ENCODE measurements around the gene ZNF394. TPM values are rescaled to one million over a fixed set of nuclear protein-coding genes. Genes with fewer than 3 reads are reported as not detected.

ZNF394 gene
- total and polyA plus RNA-seq, 2 experiments from 2014 or later = 21.9 to 32.0 TPM

GRCh38 chr7:99456288-99456687 is 43.8 kb downstream of the ZNF394 start:
- peaks cover 3% of the 10 kb centered on the region for H3K4me1 ChIP-seq (ENCODE audit: low read depth)
- DNase-seq (ENCODE audit: low read depth in 1 of 2, low spot score in 1 of 2) = no peak
- H3K9me3 ChIP-seq (ENCODE audit: low read depth) = no peaks in the 10 kb centered on the region
- TF ChIP-seq CTCF (IDR thresholded peaks at IDR 0.05; ENCODE audit: low read depth, low read length) = no peak
- H3K36me3 ChIP-seq = peaks cover 37% of the 10 kb centered on the region
- H3K4me3 ChIP-seq = no peak overlapping the region
- peak overlapping the region; percentile 34 for H3K27ac ChIP-seq
- H3K27me3 ChIP-seq = no peaks in the 10 kb centered on the region

GRCh38 chr7:99455874-99456273 is 44.2 kb downstream of the ZNF394 start:
- Histone ChIP-seq H3K36me3 (peaks cover 41% of the 10 kb centered on the region), H3K27me3 (no peaks in the 10 kb centered on the region), H3K4me1 (ENCODE audit: low read depth) (peaks cover under 1% of the 10 kb centered on the region), H3K27ac (peak overlapping the region; percentile 34), H3K9me3 (ENCODE audit: low read depth) (no peaks in the 10 kb centered on the region), H3K4me3 (no peak overlapping the region)
- DNase-seq (ENCODE audit: low read depth in 1 of 2, low spot score in 1 of 2) = no peak
- TF ChIP-seq CTCF (IDR thresholded peaks at IDR 0.05; ENCODE audit: low read depth, low read length) = no peak

GRCh38 chr7:99453105-99453504 is 47.0 kb downstream of the ZNF394 start:
- peaks cover 45% of the 10 kb centered on the region for H3K36me3 ChIP-seq
- no peak overlapping the region for H3K4me3 ChIP-seq
- no peak overlapping the region for H3K27ac ChIP-seq
- H3K9me3 ChIP-seq (ENCODE audit: low read depth) = no peaks in the 10 kb centered on the region
- DNase-seq (ENCODE audit: low read depth in 1 of 2, low spot score in 1 of 2) = no peak
- no peak for TF ChIP-seq CTCF (IDR thresholded peaks at IDR 0.05; ENCODE audit: low read depth, low read length)
- H3K27me3 ChIP-seq = no peaks in the 10 kb centered on the region
- H3K4me1 ChIP-seq (ENCODE audit: low read depth) = no peaks in the 10 kb centered on the region

GRCh38 chr7:99452541-99452940 is 47.5 kb downstream of the ZNF394 start:
- H3K36me3 ChIP-seq = peaks cover 44% of the 10 kb centered on the region
- no peaks in the 10 kb centered on the region for H3K4me1 ChIP-seq (ENCODE audit: low read depth)
- H3K27ac ChIP-seq = no peak overlapping the region
- no peak for TF ChIP-seq CTCF (IDR thresholded peaks at IDR 0.05; ENCODE audit: low read depth, low read length)
- no peaks in the 10 kb centered on the region for H3K27me3 ChIP-seq
- no peak for DNase-seq (ENCODE audit: low read depth in 1 of 2, low spot score in 1 of 2)
- H3K9me3 ChIP-seq (ENCODE audit: low read depth) = no peaks in the 10 kb centered on the region
- no peak overlapping the region for H3K4me3 ChIP-seq

- H3K9me3 ChIP-seq (ENCODE audit: low read depth) = no peaks in the 10 kb centered on the region
- peaks cover 41% of the 10 kb centered on the region for H3K36me3 ChIP-seq
- H3K27me3 ChIP-seq = no peaks in the 10 kb centered on the region
- no peak overlapping the region for H3K27ac ChIP-seq
- TF ChIP-seq CTCF (IDR thresholded peaks at IDR 0.05; ENCODE audit: low read depth, low read length) = no peak
- no peak overlapping the region for H3K4me3 ChIP-seq
- no peaks in the 10 kb centered on the region for H3K4me1 ChIP-seq (ENCODE audit: low read depth)
- no peak for DNase-seq (ENCODE audit: low read depth in 1 of 2, low spot score in 1 of 2)
Measured at GRCh38 chr7:99451936-99452335, 48.1 kb downstream of the ZNF394 start.

GRCh38 chr7:99449326-99449725 is 50.8 kb downstream of the ZNF394 start:
- Histone ChIP-seq H3K36me3 (peaks cover 52% of the 10 kb centered on the region), H3K27ac (no peak overlapping the region), H3K4me3 (no peak overlapping the region), H3K27me3 (no peaks in the 10 kb centered on the region), H3K9me3 (ENCODE audit: low read depth) (no peaks in the 10 kb centered on the region), H3K4me1 (ENCODE audit: low read depth) (no peaks in the 10 kb centered on the region)
- no peak for DNase-seq (ENCODE audit: low read depth in 1 of 2, low spot score in 1 of 2)
- no peak for TF ChIP-seq CTCF (IDR thresholded peaks at IDR 0.05; ENCODE audit: low read depth, low read length)

Data from cardiac muscle cell (in vitro differentiated cells and primary cell).